ENCODE results near the gene GALNTL6. TPM values are rescaled to one million over a fixed set of nuclear protein-coding genes. Genes with fewer than 3 reads are reported as not detected.

The GALNTL6 gene
- total RNA-seq, 4 donors from 2014 or later = 0.26 to 4.0 (median 1.5) TPM; not detected in 1

GRCh38 chr4:173002830-173003561, 1189.8 kb downstream of the GALNTL6 start:
- 90% methylated on average over 6 of the region's 6 CpGs for WGBS
- H3K4me1 ChIP-seq = no peaks in the 10 kb centered on the region
- H3K9me3 ChIP-seq = no peaks in the 10 kb centered on the region
- H3K27ac ChIP-seq = no peak overlapping the region
- no peaks in the 10 kb centered on the region for H3K27me3 ChIP-seq
- TF ChIP-seq, protein P1, sequence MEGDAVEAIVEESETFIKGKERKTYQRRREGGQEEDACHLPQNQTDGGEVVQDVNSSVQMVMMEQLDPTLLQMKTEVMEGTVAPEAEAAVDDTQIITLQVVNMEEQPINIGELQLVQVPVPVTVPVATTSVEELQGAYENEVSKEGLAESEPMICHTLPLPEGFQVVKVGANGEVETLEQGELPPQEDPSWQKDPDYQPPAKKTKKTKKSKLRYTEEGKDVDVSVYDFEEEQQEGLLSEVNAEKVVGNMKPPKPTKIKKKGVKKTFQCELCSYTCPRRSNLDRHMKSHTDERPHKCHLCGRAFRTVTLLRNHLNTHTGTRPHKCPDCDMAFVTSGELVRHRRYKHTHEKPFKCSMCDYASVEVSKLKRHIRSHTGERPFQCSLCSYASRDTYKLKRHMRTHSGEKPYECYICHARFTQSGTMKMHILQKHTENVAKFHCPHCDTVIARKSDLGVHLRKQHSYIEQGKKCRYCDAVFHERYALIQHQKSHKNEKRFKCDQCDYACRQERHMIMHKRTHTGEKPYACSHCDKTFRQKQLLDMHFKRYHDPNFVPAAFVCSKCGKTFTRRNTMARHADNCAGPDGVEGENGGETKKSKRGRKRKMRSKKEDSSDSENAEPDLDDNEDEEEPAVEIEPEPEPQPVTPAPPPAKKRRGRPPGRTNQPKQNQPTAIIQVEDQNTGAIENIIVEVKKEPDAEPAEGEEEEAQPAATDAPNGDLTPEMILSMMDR (IDR thresholded peaks at IDR 0.05) = no peak
- TF ChIP-seq POLR2AphosphoS5 (IDR thresholded peaks at IDR 0.05) (no peak), POLR2A (IDR thresholded peaks at IDR 0.05) (no peak), EP300 (IDR thresholded peaks at IDR 0.05) (no peak)
- H3K4me3 ChIP-seq = no peak overlapping the region
- DNase-seq (ENCODE audit: low spot score in 2 of 2) = no peak
- no peaks in the 10 kb centered on the region for H3K36me3 ChIP-seq

DNA sequence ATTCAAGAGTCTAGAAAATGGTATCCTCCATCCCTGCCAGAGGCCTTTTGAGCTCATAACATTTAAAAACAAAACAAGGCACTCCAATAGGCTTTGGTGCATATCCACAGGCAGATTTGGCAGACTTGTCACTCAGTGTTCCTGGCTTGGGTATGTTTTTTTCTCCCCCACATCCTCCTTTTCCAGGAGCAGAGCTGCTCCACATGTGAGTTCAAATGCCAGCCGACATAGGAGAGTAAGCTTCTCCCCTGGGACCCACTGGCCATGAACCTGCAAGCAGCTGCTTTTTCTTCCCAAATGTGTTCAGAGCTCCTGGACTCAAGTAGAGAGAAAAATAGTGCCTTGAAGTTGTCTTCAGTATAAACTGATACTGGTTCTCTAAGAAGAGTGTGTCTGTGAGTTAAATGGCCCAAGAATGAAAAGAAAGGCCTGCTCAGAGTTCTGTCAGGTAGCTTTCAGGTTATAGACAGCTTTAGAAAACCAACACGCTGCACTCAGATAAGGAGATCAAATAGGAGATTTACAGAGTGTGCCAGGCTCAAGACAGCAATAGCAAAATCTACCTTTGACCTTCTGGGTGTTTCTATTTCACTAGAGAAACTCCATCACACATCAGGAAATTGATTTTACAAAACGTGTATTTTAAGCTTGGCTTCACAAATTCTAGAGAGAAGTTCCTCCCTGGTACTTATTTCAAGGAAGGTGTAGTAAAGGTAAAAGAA, 1192.9 kb downstream of the GALNTL6 start:
- H3K27me3 ChIP-seq = no peaks in the 10 kb centered on the region
- H3K36me3 ChIP-seq = no peaks in the 10 kb centered on the region
- no peaks in the 10 kb centered on the region for H3K4me1 ChIP-seq
- no peak for DNase-seq (ENCODE audit: low spot score in 2 of 2)
- TF ChIP-seq POLR2AphosphoS5 (IDR thresholded peaks at IDR 0.05) = no peak
- TF ChIP-seq EP300 (IDR thresholded peaks at IDR 0.05) = no peak
- no peak for TF ChIP-seq POLR2A (IDR thresholded peaks at IDR 0.05)
- TF ChIP-seq, protein P1 (IDR thresholded peaks at IDR 0.05) = no peak
- 62% methylated on average over 3 of the region's 3 CpGs for WGBS
- no peak overlapping the region for H3K27ac ChIP-seq
- H3K4me3 ChIP-seq = no peak overlapping the region
- no peaks in the 10 kb centered on the region for H3K9me3 ChIP-seq

DNA sequence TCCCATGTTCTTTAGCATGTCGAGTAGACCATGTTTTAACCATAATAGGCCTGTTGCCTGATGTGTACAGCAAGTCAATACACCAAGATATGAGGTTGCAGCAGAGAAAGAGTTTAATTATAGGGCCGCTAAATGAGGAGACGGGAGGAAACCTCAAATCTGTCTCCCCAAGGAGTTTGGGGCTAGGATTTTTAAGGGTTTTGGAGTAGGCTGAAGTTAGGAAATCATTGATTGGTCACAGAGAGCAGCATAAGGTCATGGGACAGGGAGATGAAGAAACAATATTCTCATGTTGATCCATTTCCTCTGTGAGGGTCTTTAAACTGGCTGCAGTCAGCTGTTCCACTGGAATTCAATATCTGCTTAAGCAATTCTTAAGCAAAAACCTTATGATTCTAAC, 1195.2 kb downstream of the GALNTL6 start:
- H3K36me3 ChIP-seq = no peaks in the 10 kb centered on the region
- no peaks in the 10 kb centered on the region for H3K4me1 ChIP-seq
- H3K4me3 ChIP-seq = no peak overlapping the region
- H3K27me3 ChIP-seq = no peaks in the 10 kb centered on the region
- TF ChIP-seq POLR2AphosphoS5 (IDR thresholded peaks at IDR 0.05) (no peak), POLR2A (IDR thresholded peaks at IDR 0.05) (no peak), EP300 (IDR thresholded peaks at IDR 0.05) (no peak)
- TF ChIP-seq, protein P1 (IDR thresholded peaks at IDR 0.05) = no peak
- 77% methylated on average over 3 of the region's 3 CpGs for WGBS
- H3K27ac ChIP-seq = no peak overlapping the region
- no peak for DNase-seq (ENCODE audit: low spot score in 2 of 2)
- no peaks in the 10 kb centered on the region for H3K9me3 ChIP-seq

GRCh38 chr4:173009129-173009823, 1196.1 kb downstream of the GALNTL6 start:
- WGBS = 87% methylated on average over 7 of the region's 7 CpGs
- Histone ChIP-seq H3K9me3 (no peaks in the 10 kb centered on the region), H3K36me3 (no peaks in the 10 kb centered on the region), H3K27me3 (no peaks in the 10 kb centered on the region), H3K4me3 (no peak overlapping the region), H3K27ac (no peak overlapping the region), H3K4me1 (no peaks in the 10 kb centered on the region)
- TF ChIP-seq, protein P1 (IDR thresholded peaks at IDR 0.05) = no peak
- TF ChIP-seq POLR2AphosphoS5 (IDR thresholded peaks at IDR 0.05) (no peak), EP300 (IDR thresholded peaks at IDR 0.05) (no peak)
- no peak for DNase-seq (ENCODE audit: low spot score in 2 of 2)

GRCh38 chr4:173012608-173013007, 1199.4 kb downstream of the GALNTL6 start:
- Histone ChIP-seq H3K27me3 (no peaks in the 10 kb centered on the region), H3K36me3 (no peaks in the 10 kb centered on the region), H3K4me3 (no peak overlapping the region), H3K27ac (no peak overlapping the region), H3K4me1 (no peaks in the 10 kb centered on the region), H3K9me3 (no peaks in the 10 kb centered on the region)
- TF ChIP-seq POLR2AphosphoS5 (IDR thresholded peaks at IDR 0.05) (no peak), EP300 (IDR thresholded peaks at IDR 0.05) (no peak), POLR2A (IDR thresholded peaks at IDR 0.05) (no peak)
- TF ChIP-seq, protein P1 (IDR thresholded peaks at IDR 0.05) = no peak
- WGBS = 87% methylated on average over 8 of the region's 8 CpGs
- DNase-seq (ENCODE audit: low spot score in 2 of 2) = no peak

Measured in suprapubic skin (tissue), 4 donors.